ENCODE results near the gene CGRRF1.

CGRRF1 gene

DNA sequence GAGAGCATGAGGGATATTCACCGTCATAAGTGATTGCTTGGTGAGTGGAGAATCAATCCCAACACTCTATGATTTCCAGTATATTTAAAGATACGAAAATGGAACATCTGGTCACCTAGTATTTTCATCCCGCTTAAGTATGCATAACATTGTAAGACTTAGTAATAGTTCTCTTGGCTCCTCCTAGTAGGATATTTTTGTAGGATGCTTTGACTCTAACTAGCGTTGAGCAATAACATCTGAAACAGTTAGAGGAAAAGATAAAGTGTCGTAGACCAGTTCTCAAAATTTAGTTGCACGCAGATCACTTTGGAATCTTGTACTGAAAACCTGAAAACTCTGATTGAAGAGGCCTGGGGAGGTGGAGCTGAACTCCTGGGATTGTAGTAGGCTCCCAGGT is 64.8 kb downstream of the CGRRF1 start:
- no peak for DNase-seq (ENCODE audit: low read depth in 1 of 2, low spot score in 1 of 2)

- no peak for DNase-seq (ENCODE audit: low read depth in 1 of 2, low spot score in 1 of 2)
Measured at GRCh38 chr14:54577494-54577893, 67.8 kb downstream of the CGRRF1 start.

DNA sequence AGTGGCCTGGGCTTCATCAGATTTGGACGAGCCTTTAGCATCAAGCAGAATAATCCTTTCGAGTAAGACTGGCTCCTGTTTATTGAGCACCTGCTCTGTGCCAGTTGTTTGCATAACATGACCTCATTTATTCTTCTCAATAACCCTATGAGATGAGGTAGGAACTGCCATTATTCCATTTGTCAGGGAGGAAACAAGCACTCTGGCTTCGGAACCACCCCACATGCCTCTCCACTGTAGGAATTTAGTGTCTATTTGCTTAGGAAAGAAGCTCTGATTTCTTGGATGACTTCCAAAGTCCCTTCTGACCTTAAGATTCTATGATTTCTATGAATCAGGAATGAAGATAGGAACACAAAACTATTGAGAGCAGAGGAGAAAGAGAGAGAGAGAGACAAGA is 68.3 kb downstream of the CGRRF1 start:
- no peak for DNase-seq (ENCODE audit: low read depth in 1 of 2, low spot score in 1 of 2)

DNA sequence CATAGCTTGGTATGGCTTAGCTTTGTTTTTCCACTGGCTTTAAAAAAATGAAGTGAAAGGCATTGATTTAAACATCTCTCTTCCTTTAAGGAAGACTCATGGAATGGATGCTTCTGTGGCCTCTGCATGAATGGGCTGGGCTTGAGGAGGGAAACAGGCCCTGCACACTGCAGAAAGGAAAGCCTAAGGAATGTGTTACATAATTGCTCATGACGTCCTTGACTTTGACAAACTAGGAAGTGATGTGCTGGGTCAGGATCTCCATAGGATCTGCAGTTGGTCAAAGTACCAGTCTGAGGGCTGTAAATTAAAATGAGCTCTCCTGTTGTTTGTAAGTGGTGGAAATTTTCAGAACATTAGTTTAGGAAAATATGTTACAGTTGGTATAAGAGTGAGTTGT is 69.9 kb downstream of the CGRRF1 start:
- no peak for DNase-seq (ENCODE audit: low read depth in 1 of 2, low spot score in 1 of 2)

- no peak for DNase-seq (ENCODE audit: low read depth in 1 of 2, low spot score in 1 of 2)
Measured at GRCh38 chr14:54580933-54581332, 71.2 kb downstream of the CGRRF1 start.

- DNase-seq (ENCODE audit: low read depth in 1 of 2, low spot score in 1 of 2) = no peak
Measured at GRCh38 chr14:54582334-54582733, 72.6 kb downstream of the CGRRF1 start.

DNA sequence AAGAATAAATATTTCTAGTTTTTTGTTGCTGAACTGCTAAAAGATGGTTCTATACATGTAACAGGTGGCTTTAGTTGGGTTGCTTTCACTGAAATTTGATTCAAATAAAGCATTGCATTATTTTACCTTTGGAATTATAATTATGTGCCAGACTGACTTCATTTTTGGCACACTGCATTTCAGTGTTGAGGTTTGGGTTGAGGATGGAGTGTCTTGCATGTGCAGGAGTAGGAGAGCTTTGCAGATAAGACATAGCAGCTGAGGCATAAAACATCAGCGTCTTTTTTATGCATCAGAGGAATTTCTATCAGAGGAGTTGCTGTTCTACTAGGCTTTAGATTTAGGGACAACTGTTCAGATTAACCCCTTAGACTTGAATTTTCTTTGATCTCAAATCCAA is 74.4 kb downstream of the CGRRF1 start:
- no peak for DNase-seq (ENCODE audit: low read depth in 1 of 2, low spot score in 1 of 2)

- DNase-seq (ENCODE audit: low read depth in 1 of 2, low spot score in 1 of 2) = no peak
Measured at GRCh38 chr14:54585214-54585613, 75.5 kb downstream of the CGRRF1 start.

All from activated CD4-positive, alpha-beta T cell treated with anti-CD3 and anti-CD28 coated beads, Interleukin-2, amount 50 U/mL, for 24 hours (primary cell).